Fibroblast of mammary gland (primary cell): Measurements from ENCODE around the gene PPP1R3C.

Experiments
- DNase-seq: peaks from one replicate; pipeline ENCODE4 v3.0.0-alpha.2; 2010; ENCODE audit warnings: low read depth
- H3K4me3 ChIP-seq: 2 replicates; pipeline ENCODE4 v1.5.1; 2011; ENCODE audit warnings: low read depth, mild to moderate bottlenecking, low read length, moderate library complexity; ENCODE audit not compliant: control insufficient read depth
- TF ChIP-seq, protein P1 (sequence below): conservative IDR thresholded peaks from 2 replicates; pipeline ENCODE4 v1.5.1; 2011; ENCODE audit warnings: low read depth, low read length, inconsistent platforms; ENCODE audit not compliant: control insufficient read depth, insufficient read depth

PPP1R3C gene

DNA sequence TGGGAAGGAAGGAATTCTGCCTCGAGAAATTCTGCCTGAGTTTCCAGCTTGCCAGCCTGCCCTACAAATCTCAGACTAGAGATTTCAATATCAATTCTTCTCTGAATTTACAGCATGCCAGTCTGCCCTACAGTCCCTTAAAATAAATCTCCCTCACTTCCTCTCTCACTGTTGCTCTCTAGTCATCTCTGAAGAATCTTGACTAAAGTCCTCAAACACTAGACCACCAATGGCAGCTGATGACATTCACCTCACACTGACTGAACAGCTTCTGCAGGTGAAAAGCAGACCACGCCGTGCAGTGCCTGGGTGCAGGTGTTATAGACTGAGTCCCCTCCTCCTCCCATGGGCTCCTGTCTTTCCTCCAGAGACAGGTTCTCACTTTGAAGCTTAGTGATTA lies 30.4 kb downstream of the PPP1R3C start:
- TF ChIP-seq, protein P1, sequence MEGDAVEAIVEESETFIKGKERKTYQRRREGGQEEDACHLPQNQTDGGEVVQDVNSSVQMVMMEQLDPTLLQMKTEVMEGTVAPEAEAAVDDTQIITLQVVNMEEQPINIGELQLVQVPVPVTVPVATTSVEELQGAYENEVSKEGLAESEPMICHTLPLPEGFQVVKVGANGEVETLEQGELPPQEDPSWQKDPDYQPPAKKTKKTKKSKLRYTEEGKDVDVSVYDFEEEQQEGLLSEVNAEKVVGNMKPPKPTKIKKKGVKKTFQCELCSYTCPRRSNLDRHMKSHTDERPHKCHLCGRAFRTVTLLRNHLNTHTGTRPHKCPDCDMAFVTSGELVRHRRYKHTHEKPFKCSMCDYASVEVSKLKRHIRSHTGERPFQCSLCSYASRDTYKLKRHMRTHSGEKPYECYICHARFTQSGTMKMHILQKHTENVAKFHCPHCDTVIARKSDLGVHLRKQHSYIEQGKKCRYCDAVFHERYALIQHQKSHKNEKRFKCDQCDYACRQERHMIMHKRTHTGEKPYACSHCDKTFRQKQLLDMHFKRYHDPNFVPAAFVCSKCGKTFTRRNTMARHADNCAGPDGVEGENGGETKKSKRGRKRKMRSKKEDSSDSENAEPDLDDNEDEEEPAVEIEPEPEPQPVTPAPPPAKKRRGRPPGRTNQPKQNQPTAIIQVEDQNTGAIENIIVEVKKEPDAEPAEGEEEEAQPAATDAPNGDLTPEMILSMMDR = no peak
- no peak for DNase-seq
- H3K4me3 ChIP-seq = no peak overlapping the region

DNA sequence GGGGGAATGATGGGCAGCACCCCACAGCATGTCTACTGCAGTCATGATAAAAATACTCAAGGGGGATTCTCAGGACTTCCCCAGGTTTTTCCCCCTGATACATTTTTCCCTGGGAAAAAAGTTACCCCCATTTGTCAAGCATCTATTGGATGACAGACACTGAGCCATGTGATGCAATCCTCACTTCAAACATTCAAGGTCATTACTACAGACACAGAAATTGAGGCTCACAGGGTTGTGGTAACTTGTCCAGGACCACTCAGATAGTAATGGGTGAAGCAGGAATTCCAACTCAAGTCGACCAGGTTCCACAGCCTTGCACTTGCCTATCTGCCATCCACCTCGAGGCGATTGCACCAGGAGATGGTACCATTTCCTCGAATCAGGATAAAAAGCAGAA lies 31.7 kb downstream of the PPP1R3C start:
- no peak overlapping the region for H3K4me3 ChIP-seq
- no peak for DNase-seq
- TF ChIP-seq, protein P1 = no peak

DNA sequence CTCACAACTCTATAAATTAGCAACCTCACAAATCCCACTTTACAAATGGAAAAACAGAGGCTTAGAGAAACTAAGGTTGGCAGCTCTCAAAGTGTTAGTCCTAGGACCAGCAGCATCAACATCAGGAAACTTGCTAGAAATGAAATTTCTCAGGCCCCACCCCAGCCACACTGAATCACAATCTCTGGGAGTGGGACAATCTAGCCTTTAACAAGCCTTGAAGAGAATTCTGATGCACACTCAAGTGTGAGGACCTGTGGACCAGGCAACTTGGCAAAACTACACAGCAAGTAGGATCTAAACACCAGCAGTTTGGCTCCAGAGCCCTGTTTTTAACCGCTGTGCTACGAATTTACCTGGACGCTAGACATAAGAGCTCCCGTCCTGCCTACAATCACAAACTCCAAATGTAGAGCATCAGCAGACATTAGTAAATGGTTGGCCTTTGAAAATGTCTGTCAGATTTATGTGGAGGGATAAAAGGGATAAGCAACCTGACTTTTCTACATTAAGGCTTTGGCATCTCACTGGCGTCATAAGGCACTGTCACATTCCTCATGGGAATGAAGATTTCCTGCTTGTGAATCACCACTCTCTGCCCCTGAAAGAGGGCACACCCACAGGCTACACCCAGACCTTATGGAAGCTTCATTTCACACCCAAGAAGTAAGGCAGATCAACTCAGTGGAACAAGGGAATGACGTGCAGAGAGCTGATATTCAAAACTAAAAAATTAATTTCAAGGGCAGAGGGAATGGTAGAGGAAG lies 34.5 kb downstream of the PPP1R3C start:
- DNase-seq = peak; percentile 87
- H3K4me3 ChIP-seq = no peak overlapping the region
- TF ChIP-seq, protein P1 = no peak

DNA sequence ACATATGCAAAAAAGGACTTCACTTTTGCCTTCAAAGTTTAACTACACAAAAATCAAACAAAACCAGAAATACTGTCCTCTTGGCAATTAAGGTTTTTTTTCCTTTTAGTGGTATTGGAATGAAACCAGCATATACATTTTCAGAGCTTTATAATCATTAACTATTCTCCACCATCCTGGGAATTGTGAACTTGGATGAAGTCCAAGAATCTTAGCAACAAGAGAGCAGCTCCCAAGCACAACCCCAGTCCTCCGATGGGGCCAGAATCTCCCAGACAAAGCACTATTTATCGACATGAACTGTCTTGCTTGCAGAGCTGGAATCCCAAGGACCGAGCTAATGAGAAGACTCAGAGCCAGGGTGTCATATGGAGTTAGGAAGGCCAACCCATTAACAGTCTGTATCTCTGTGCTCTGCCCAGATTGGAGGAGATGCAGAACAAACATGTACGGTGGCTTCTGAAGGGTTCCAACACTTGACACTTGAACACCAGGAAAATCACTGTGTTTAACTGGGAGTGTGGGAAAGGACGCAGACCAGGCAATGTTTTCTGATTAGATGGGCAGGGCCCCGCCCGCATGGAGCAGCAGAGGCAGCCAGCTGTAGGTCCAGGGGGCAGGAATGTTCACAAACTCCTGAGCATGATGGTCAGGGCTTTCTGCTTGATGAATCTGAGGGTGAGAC lies 35.5 kb downstream of the PPP1R3C start:
- H3K4me3 ChIP-seq = no peak overlapping the region
- TF ChIP-seq, protein P1 = no peak
- no peak for DNase-seq

DNA sequence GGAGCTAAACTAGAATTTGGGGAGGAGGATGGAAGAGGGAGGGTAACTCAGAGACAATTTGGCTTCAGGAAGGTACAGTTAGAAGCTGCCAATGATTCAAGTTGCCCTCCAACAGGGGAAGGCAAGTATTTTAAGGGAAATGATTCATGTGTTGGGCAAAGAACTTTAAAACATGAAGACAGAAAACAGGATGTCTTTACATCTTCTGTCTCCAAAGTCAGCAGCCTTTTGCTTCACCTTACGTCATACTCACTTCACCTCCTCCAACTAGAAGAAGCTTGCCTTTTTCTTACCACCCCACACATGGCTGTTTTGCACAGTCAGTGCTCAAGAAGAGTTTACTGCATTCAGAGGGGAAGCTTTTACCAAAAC lies 36.1 kb downstream of the PPP1R3C start:
- H3K4me3 ChIP-seq = no peak overlapping the region
- DNase-seq = peak; percentile 91
- TF ChIP-seq, protein P1 = no peak

DNA sequence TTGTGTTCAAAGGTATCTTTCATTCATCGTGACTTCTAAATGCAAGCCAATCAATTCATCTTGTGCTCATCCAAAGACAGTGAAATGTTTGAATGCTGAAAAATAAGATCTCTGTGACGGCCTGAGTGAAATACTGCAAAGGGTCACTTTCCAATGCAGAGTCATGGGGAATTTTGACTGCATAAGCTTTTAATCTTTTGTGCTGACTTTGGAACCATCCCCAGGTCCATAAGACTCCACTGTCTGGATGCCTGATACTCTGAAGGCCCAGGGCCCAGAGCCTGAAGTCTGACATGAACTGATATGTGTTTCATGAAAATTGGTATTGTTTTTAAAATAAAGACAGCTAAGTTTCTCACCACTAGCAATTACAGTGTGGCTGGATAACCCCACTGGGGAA lies 39.0 kb downstream of the PPP1R3C start:
- no peak overlapping the region for H3K4me3 ChIP-seq
- TF ChIP-seq, protein P1 = no peak
- no peak for DNase-seq
